Transverse colon (tissue), 4 donors: ENCODE data around the gene CFAP61. TPM values are rescaled to one million over a fixed set of nuclear protein-coding genes. Genes with fewer than 3 reads are reported as not detected.

ENCODE experiments used
- DNase-seq: peaks from one replicate; pipeline ENCODE4 v3.0.0-alpha.2; 2019
- H3K27ac ChIP-seq, 4 donors: fragments of 200-600 bp; sonication (generic); 2 replicates each; pipeline ENCODE4 v1.5.1; 2016 to 2018; ENCODE audit warnings: inconsistent platforms in 4 of 4
- H3K27me3 ChIP-seq: fragments of 200-600 bp; sonication (generic); 2 replicates; pipeline ENCODE4 v1.5.1; 2017; ENCODE audit warnings: inconsistent platforms
- H3K36me3 ChIP-seq, 4 donors: fragments of 200-600 bp; sonication (generic); 2 replicates each; pipeline ENCODE4 v1.5.1; 2017 to 2019; ENCODE audit warnings: inconsistent platforms in 4 of 4
- H3K4me1 ChIP-seq, 4 donors: fragments of 200-600 bp; sonication (generic); 2 replicates each; pipeline ENCODE4 v1.5.1; 2017 to 2020; ENCODE audit warnings: inconsistent platforms in 4 of 4
- H3K4me3 ChIP-seq, 4 donors: fragments of 200-600 bp; sonication (generic); 1 replicate in 1 of 4; 2 replicates in 3 of 4; pipeline versions ENCODE4 v1.5.1 to v1.6.1; 2017 to 2019; ENCODE audit warnings: inconsistent platforms in 4 of 4
- H3K9me3 ChIP-seq, 2 donors: fragments of 200-600 bp; sonication (generic); 2 replicates each; pipeline ENCODE4 v1.5.1; 2017 to 2019; ENCODE audit warnings: inconsistent platforms in 2 of 2
- EP300 ChIP-seq: sonication (generic); formaldehyde crosslinking; IDR thresholded peaks from one replicate; pipeline ENCODE4 v1.6.1; 2017; ENCODE audit warnings: antibody characterized with exemption, low read depth
- POLR2A ChIP-seq: fragments of 450-650 bp; IDR thresholded peaks from one replicate; pipeline ENCODE4 v1.6.1; 2016; ENCODE audit warnings: antibody characterized with exemption, mild to moderate bottlenecking, moderate library complexity
- POLR2AphosphoS5 ChIP-seq, 3 donors: sonication (generic); formaldehyde crosslinking; IDR thresholded peaks; one replicate each; pipeline ENCODE4 v1.6.1; 2016; ENCODE audit warnings: antibody characterized with exemption in 3 of 3
- WGBS, 2 donors: methylation state at CpG; one replicate each; pipeline ENCODE4 v1.1.5; 2018; ENCODE audit warnings: low coverage in 1 of 2; 5-methylcytosine and 5-hydroxymethylcytosine counted together
- in situ Hi-C, 4 donors: fragments of 200-750 bp; cut with MboI; loops; one replicate each; pipeline versions ENCODE4 v1.15.0 to v1.15.1; 2017; ENCODE audit warnings: low sequenced_read_pairs in 3 of 4, low pct_ligation_motif_present in 1 of 4, low pct_unique_long_range_greater_than_20kb in 1 of 4
- intact Hi-C: fragments of 100-400 bp; cut with DNase I; formaldehyde crosslinking; loops from one replicate; pipeline ENCODE4 v1.15.1; 2023; ENCODE audit warnings: low total_unique reads
- total RNA-seq, 4 donors: library from RNA; depleted of rRNA; stranded (reverse); fragments of >200 nt; gene quantifications; one replicate each; pipeline ENCODE4 v1.1.0, GENCODE V29; 2016
- TF ChIP-seq, protein P1 (sequence below), 5 experiments: fragments of 200-600 bp in 3 of 5; fragments of 450-650 bp in 2 of 5; sonication (generic) in 3 of 5; IDR thresholded peaks; 1 replicate in 2 of 5; 2 replicates in 3 of 5; pipeline ENCODE4 v1.5.1; 2016 to 2017; ENCODE audit warnings: antibody characterized with exemption in 5 of 5, inconsistent platforms in 3 of 5, mild to moderate bottlenecking in 2 of 5, moderate library complexity in 1 of 5

CFAP61 gene
- total RNA-seq, 4 donors from 2014 or later = 0.27 TPM; not detected in 3

- Histone ChIP-seq H3K4me1 (no peaks in the 10 kb centered on the region), H3K27me3 (no peaks in the 10 kb centered on the region), H3K36me3 (peaks cover 0 to 15% (median 2%) of the 10 kb centered on the region in 4 donors), H3K27ac (no peak overlapping the region), H3K4me3 (no peak overlapping the region), H3K9me3 (no peaks in the 10 kb centered on the region)
- 85% methylated on average over 4 of the region's 4 CpGs; no CpG with 5 or more reads in 1 of the 2 donors for WGBS, 2 donors
- in situ Hi-C loops (loop anchor here in 1 of 4 donors (25.0 kb wide), 1 partner anchor 96 kb away; no protein-coding TSS in a partner anchor), intact Hi-C loops (no loop called here)
- DNase-seq = no peak
- TF ChIP-seq, protein P1, sequence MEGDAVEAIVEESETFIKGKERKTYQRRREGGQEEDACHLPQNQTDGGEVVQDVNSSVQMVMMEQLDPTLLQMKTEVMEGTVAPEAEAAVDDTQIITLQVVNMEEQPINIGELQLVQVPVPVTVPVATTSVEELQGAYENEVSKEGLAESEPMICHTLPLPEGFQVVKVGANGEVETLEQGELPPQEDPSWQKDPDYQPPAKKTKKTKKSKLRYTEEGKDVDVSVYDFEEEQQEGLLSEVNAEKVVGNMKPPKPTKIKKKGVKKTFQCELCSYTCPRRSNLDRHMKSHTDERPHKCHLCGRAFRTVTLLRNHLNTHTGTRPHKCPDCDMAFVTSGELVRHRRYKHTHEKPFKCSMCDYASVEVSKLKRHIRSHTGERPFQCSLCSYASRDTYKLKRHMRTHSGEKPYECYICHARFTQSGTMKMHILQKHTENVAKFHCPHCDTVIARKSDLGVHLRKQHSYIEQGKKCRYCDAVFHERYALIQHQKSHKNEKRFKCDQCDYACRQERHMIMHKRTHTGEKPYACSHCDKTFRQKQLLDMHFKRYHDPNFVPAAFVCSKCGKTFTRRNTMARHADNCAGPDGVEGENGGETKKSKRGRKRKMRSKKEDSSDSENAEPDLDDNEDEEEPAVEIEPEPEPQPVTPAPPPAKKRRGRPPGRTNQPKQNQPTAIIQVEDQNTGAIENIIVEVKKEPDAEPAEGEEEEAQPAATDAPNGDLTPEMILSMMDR (IDR thresholded peaks at IDR 0.05) = no peak
- TF ChIP-seq POLR2A (no peak), EP300 (no peak), POLR2AphosphoS5 (IDR thresholded peaks at IDR 0.05) (no peak)
Observed at GRCh38 chr20:20391115-20391514, 338.8 kb downstream of the CFAP61 start.

- in situ Hi-C loops (loop anchor here in 1 of 4 donors (25.0 kb wide), 1 partner anchor 96 kb away; no protein-coding TSS in a partner anchor), intact Hi-C loops (no loop called here)
- no peak for DNase-seq
- no peaks in the 10 kb centered on the region for H3K27me3 ChIP-seq
- H3K9me3 ChIP-seq = no peaks in the 10 kb centered on the region
- WGBS, 2 donors = 90 to 96% methylated on average over 4 to 13 of the region's 13 CpGs
- no peak overlapping the region for H3K27ac ChIP-seq
- TF ChIP-seq EP300 = no peak
- TF ChIP-seq, protein P1 (IDR thresholded peaks at IDR 0.05) = no peak
- no peak for TF ChIP-seq POLR2AphosphoS5 (IDR thresholded peaks at IDR 0.05)
- no peak for TF ChIP-seq POLR2A
- H3K4me3 ChIP-seq = no peak overlapping the region
- no peaks in the 10 kb centered on the region for H3K4me1 ChIP-seq
- H3K36me3 ChIP-seq = peaks cover 0 to 15% (median 2%) of the 10 kb centered on the region in 4 donors
Observed at GRCh38 chr20:20391766-20392165, 339.4 kb downstream of the CFAP61 start.

DNA sequence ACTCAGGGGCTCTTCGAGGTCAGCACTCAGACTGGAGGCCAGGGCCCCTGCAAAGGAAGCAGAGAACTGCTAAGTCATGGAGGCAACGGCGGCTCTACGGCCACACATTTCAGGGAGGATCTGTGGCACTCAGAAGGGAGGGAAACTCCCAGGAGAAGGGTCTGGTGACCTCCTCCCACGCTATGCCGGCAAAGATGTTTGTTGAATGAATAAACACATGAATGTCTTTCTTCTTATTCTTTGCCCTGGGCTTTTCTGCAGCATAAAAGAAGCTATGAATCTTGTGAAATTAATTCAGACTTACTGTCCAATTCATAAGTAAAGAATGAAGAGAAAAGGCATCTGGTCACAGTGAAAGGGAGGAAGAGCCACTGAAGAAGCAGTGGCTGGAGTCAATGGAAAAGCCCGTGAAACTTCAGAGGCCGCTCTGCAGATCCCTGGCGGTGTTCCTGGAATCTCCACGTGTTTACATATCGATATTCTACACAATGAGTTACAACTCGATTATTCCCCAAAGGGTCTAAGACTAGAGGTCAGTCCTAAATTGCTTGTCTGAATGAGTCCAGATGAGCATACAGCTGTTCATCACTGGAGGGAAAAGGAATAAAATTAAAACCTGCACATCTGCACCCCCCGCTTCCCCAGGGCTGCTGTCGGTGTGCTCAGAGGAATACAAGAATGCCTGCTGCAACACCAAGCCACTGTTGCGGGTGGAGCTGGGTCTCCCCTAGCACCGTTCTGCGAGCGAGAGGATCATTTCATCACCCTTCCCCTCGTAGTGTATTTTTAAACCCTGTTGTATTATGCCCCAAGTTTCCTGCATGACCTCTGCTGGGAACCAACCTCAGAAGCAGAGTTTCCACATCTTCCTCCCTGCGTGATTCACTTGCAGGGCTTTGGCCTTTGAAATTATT, 341.1 kb downstream of the CFAP61 start:
- no peak for DNase-seq
- Histone ChIP-seq H3K27me3 (no peaks in the 10 kb centered on the region), H3K4me3 (no peak overlapping the region), H3K9me3 (no peaks in the 10 kb centered on the region), H3K36me3 (peaks cover 0 to 15% (median 2%) of the 10 kb centered on the region in 4 donors), H3K27ac (no peak overlapping the region), H3K4me1 (no peaks in the 10 kb centered on the region)
- TF ChIP-seq POLR2A = no peak
- TF ChIP-seq, protein P1 (IDR thresholded peaks at IDR 0.05) = no peak
- TF ChIP-seq POLR2AphosphoS5 (IDR thresholded peaks at IDR 0.05) = no peak
- no peak for TF ChIP-seq EP300
- 71 to 72% methylated on average over 13 to 20 of the region's 20 CpGs for WGBS, 2 donors
- in situ Hi-C loops = loop anchor here in 1 of 4 donors (25.0 kb wide), 1 partner anchor 94 kb away; no protein-coding TSS in a partner anchor
- intact Hi-C loops = no loop called here

DNA sequence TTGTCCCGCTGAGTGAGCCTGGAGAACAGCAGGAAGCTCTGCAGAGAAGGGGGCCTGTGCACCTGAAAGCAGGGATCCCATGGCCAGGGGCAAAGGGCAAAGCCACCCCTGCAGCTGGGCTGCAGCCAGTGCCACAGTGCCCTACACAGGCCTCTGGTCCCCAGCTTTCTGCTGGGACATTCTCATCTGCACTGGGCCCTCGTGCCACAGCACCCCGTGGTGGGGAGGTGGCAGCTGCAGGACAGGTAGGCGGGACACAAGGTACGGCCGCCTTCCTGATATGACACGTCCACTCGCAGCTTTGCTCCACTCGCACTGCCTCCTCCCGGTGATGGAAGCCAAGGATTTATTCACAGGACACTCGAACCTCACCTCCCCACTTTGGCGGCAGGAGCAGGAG, 342.8 kb downstream of the CFAP61 start:
- TF ChIP-seq POLR2AphosphoS5 (IDR thresholded peaks at IDR 0.05) = no peak
- TF ChIP-seq POLR2A = no peak
- TF ChIP-seq, protein P1 (IDR thresholded peaks at IDR 0.05) = no peak
- Histone ChIP-seq H3K36me3 (peaks cover 0 to 14% (median 2%) of the 10 kb centered on the region in 4 donors), H3K27me3 (no peaks in the 10 kb centered on the region), H3K9me3 (no peaks in the 10 kb centered on the region), H3K4me1 (peaks cover 0 to 6% (median 0%) of the 10 kb centered on the region in 4 donors), H3K4me3 (no peak overlapping the region), H3K27ac (no peak overlapping the region)
- no peak for DNase-seq
- 88% methylated on average over 12 of the region's 12 CpGs; no CpG with 5 or more reads in 1 of the 2 donors for WGBS, 2 donors
- in situ Hi-C loops = loop anchor here in 1 of 4 donors (25.0 kb wide), 1 partner anchor 92 kb away; no protein-coding TSS in a partner anchor
- intact Hi-C loops = no loop called here
